Esophagus muscularis mucosa (tissue), 3 donors: ENCODE data around the gene KNTC1.

Source experiments
- POLR2A ChIP-seq: fragments of 450-650 bp; IDR thresholded peaks from one replicate; pipeline ENCODE4 v1.6.1; 2017; ENCODE audit warnings: antibody characterized with exemption, moderate library complexity, mild to moderate bottlenecking, low read depth
- TF ChIP-seq, protein P1 (sequence below), 3 experiments: fragments of 200-600 bp in 2 of 3; fragments of 450-650 bp in 1 of 3; sonication (generic) in 2 of 3; IDR thresholded peaks; one replicate each; pipeline ENCODE4 v1.5.1; 2017 to 2019; ENCODE audit warnings: antibody characterized with exemption in 3 of 3, mild to moderate bottlenecking in 2 of 3, moderate library complexity in 1 of 3

GRCh38 chr12:122515275-122515674, 11.8 kb upstream of the KNTC1 start:
- no peak for TF ChIP-seq POLR2A
- TF ChIP-seq, protein P1, sequence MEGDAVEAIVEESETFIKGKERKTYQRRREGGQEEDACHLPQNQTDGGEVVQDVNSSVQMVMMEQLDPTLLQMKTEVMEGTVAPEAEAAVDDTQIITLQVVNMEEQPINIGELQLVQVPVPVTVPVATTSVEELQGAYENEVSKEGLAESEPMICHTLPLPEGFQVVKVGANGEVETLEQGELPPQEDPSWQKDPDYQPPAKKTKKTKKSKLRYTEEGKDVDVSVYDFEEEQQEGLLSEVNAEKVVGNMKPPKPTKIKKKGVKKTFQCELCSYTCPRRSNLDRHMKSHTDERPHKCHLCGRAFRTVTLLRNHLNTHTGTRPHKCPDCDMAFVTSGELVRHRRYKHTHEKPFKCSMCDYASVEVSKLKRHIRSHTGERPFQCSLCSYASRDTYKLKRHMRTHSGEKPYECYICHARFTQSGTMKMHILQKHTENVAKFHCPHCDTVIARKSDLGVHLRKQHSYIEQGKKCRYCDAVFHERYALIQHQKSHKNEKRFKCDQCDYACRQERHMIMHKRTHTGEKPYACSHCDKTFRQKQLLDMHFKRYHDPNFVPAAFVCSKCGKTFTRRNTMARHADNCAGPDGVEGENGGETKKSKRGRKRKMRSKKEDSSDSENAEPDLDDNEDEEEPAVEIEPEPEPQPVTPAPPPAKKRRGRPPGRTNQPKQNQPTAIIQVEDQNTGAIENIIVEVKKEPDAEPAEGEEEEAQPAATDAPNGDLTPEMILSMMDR (IDR thresholded peaks at IDR 0.05), result no peak
